ENCODE data around the gene CUX1. TPM values are rescaled to one million over a fixed set of nuclear protein-coding genes. Genes with fewer than 3 reads are reported as not detected.
A peak's percentile ranks its signal among the peaks of the same experiment; 100 is the strongest.
"Not testable (repeated sequence)": the region's sequence is repeated elsewhere in the genome, so short reads cannot be mapped to it uniquely, and the experiment has no call there.

CUX1 gene
- total RNA-seq, 1 experiment from 2014 or later: 92.4 TPM

GRCh38 chr7:102320181-102320580 is 502.8 kb downstream of the CUX1 start:
- DNase-seq: no peak
- Histone ChIP-seq H3K36me3 (ENCODE audit: insufficient read depth, low read length) (peaks cover 36% of the 10 kb centered on the region), H3K27ac (ENCODE audit: low read length) (no peak overlapping the region), H3K9me3 (ENCODE audit: low read length) (no peaks in the 10 kb centered on the region), H3K4me3 (ENCODE audit: low read length) (no peak overlapping the region), H4K20me1 (ENCODE audit: insufficient read depth, low read depth, low read length) (peaks cover 19% of the 10 kb centered on the region; the same call in 1 of the 2 replicates), H3K9me2 (replicated peaks; ENCODE audit: insufficient read depth, low read length) (no peaks in the 10 kb centered on the region), H3K27me3 (ENCODE audit: low read length) (no peaks in the 10 kb centered on the region), H2AFZ (ENCODE audit: low read length) (no peak overlapping the region), H3K4me1 (ENCODE audit: low read length) (peaks cover 10% of the 10 kb centered on the region), H3K79me2 (ENCODE audit: low read length) (no peaks in the 10 kb centered on the region), H3K4me2 (ENCODE audit: low read depth, low read length, poor library complexity, severe bottlenecking) (no peak overlapping the region), H3K9ac (ENCODE audit: low read length) (no peak overlapping the region)

GRCh38 chr7:102320601-102321350 is 503.4 kb downstream of the CUX1 start:
- Histone ChIP-seq H3K9me3 (ENCODE audit: low read length) (no peaks in the 10 kb centered on the region), H2AFZ (ENCODE audit: low read length) (no peak overlapping the region), H3K4me3 (ENCODE audit: low read length) (no peak overlapping the region), H3K79me2 (ENCODE audit: low read length) (no peaks in the 10 kb centered on the region), H3K27me3 (ENCODE audit: low read length) (no peaks in the 10 kb centered on the region), H4K20me1 (ENCODE audit: insufficient read depth, low read depth, low read length) (peaks cover 19% of the 10 kb centered on the region; the same call in 1 of the 2 replicates), H3K4me1 (ENCODE audit: low read length) (peaks cover 11% of the 10 kb centered on the region), H3K9ac (ENCODE audit: low read length) (no peak overlapping the region), H3K36me3 (ENCODE audit: insufficient read depth, low read length) (peaks cover 35% of the 10 kb centered on the region), H3K4me2 (ENCODE audit: low read depth, low read length, poor library complexity, severe bottlenecking) (no peak overlapping the region), H3K27ac (ENCODE audit: low read length) (no peak overlapping the region), H3K9me2 (replicated peaks; ENCODE audit: insufficient read depth, low read length) (no peaks in the 10 kb centered on the region)
- DNase-seq: peak; percentile 39

GRCh38 chr7:102321351-102322201 is 504.1 kb downstream of the CUX1 start:
- Histone ChIP-seq H3K4me3 (ENCODE audit: low read length) (no peak overlapping the region), H3K4me1 (ENCODE audit: low read length) (peaks cover 19% of the 10 kb centered on the region), H3K9me2 (replicated peaks; ENCODE audit: insufficient read depth, low read length) (no peaks in the 10 kb centered on the region), H3K27ac (ENCODE audit: low read length) (no peak overlapping the region), H3K79me2 (ENCODE audit: low read length) (no peaks in the 10 kb centered on the region), H2AFZ (ENCODE audit: low read length) (no peak overlapping the region), H3K4me2 (ENCODE audit: low read depth, low read length, poor library complexity, severe bottlenecking) (no peak overlapping the region), H3K9ac (ENCODE audit: low read length) (no peak overlapping the region), H3K9me3 (ENCODE audit: low read length) (no peaks in the 10 kb centered on the region), H3K27me3 (ENCODE audit: low read length) (no peaks in the 10 kb centered on the region), H3K36me3 (ENCODE audit: insufficient read depth, low read length) (peaks cover 34% of the 10 kb centered on the region), H4K20me1 (ENCODE audit: insufficient read depth, low read depth, low read length) (peaks cover 19% of the 10 kb centered on the region; the same call in 1 of the 2 replicates)
- peak; percentile 41 for DNase-seq

- Histone ChIP-seq H2AFZ (ENCODE audit: low read length) (no peak overlapping the region), H3K27me3 (ENCODE audit: low read length) (no peaks in the 10 kb centered on the region), H3K36me3 (ENCODE audit: insufficient read depth, low read length) (peaks cover 31% of the 10 kb centered on the region)
Measured at GRCh38 chr7:102322202-102322715, 504.8 kb downstream of the CUX1 start.

GRCh38 chr7:102323914-102324195 is 506.4 kb downstream of the CUX1 start:
- H3K79me2 ChIP-seq (ENCODE audit: low read length): no peaks in the 10 kb centered on the region
- H3K4me1 ChIP-seq (ENCODE audit: low read length): peaks cover 22% of the 10 kb centered on the region
- H3K9ac ChIP-seq (ENCODE audit: low read length): no peak overlapping the region
- no peak overlapping the region for H3K4me3 ChIP-seq (ENCODE audit: low read length)
- H3K9me3 ChIP-seq (ENCODE audit: low read length): no peaks in the 10 kb centered on the region
- H3K27ac ChIP-seq (ENCODE audit: low read length): no peak overlapping the region
- no peak overlapping the region for H2AFZ ChIP-seq (ENCODE audit: low read length)
- H3K4me2 ChIP-seq (ENCODE audit: low read depth, low read length, poor library complexity, severe bottlenecking): no peak overlapping the region
- DNase-seq: peak; percentile 39
- H3K27me3 ChIP-seq (ENCODE audit: low read length): no peaks in the 10 kb centered on the region
- peaks cover 11% of the 10 kb centered on the region; the same call in 1 of the 2 replicates for H4K20me1 ChIP-seq (ENCODE audit: insufficient read depth, low read depth, low read length)
- H3K36me3 ChIP-seq (ENCODE audit: insufficient read depth, low read length): peaks cover 20% of the 10 kb centered on the region
- no peaks in the 10 kb centered on the region for H3K9me2 ChIP-seq (replicated peaks; ENCODE audit: insufficient read depth, low read length)

More at GRCh38 chr7:102322202-102322715, 504.8 kb downstream of the CUX1 start:
- Histone ChIP-seq H3K9ac (ENCODE audit: low read length) (no peak overlapping the region), H3K27ac (ENCODE audit: low read length) (peak overlapping the region; percentile 43), H3K9me2 (replicated peaks; ENCODE audit: insufficient read depth, low read length) (no peaks in the 10 kb centered on the region), H3K79me2 (ENCODE audit: low read length) (no peaks in the 10 kb centered on the region), H3K4me3 (ENCODE audit: low read length) (no peak overlapping the region), H3K4me2 (ENCODE audit: low read depth, low read length, poor library complexity, severe bottlenecking) (no peak overlapping the region), H3K9me3 (ENCODE audit: low read length) (no peaks in the 10 kb centered on the region), H4K20me1 (ENCODE audit: insufficient read depth, low read depth, low read length) (peaks cover 15% of the 10 kb centered on the region; the same call in 1 of the 2 replicates), H3K4me1 (ENCODE audit: low read length) (peaks cover 21% of the 10 kb centered on the region)
- peak; percentile 41 for DNase-seq

- not testable (repeated sequence) for H3K79me2 ChIP-seq (ENCODE audit: low read length); H3K4me3 ChIP-seq (ENCODE audit: low read length); H3K9ac ChIP-seq (ENCODE audit: low read length); H3K27me3 ChIP-seq (ENCODE audit: low read length); H3K4me2 ChIP-seq (ENCODE audit: low read depth, low read length, poor library complexity, severe bottlenecking); H3K27ac ChIP-seq (ENCODE audit: low read length); H3K36me3 ChIP-seq (ENCODE audit: insufficient read depth, low read length); H2AFZ ChIP-seq (ENCODE audit: low read length); H3K9me3 ChIP-seq (ENCODE audit: low read length); H4K20me1 ChIP-seq (ENCODE audit: insufficient read depth, low read depth, low read length); H3K9me2 ChIP-seq (replicated peaks; ENCODE audit: insufficient read depth, low read length)
- peaks cover 22% of the 10 kb centered on the region for H3K4me1 ChIP-seq (ENCODE audit: low read length)
- DNase-seq: peak; percentile 34
Measured at GRCh38 chr7:102325106-102325505, 507.7 kb downstream of the CUX1 start.

- H3K79me2 ChIP-seq (ENCODE audit: low read length): no peaks in the 10 kb centered on the region
- H2AFZ ChIP-seq (ENCODE audit: low read length): no peak overlapping the region
- peak overlapping the region; percentile 64 for H3K27ac ChIP-seq (ENCODE audit: low read length)
- H3K9me3 ChIP-seq (ENCODE audit: low read length): no peaks in the 10 kb centered on the region
- H3K27me3 ChIP-seq (ENCODE audit: low read length): no peaks in the 10 kb centered on the region
- no peaks in the 10 kb centered on the region for H4K20me1 ChIP-seq (ENCODE audit: insufficient read depth, low read depth, low read length)
- no peaks in the 10 kb centered on the region for H3K36me3 ChIP-seq (ENCODE audit: insufficient read depth, low read length)
- peaks cover 29% of the 10 kb centered on the region for H3K4me1 ChIP-seq (ENCODE audit: low read length)
- no peak overlapping the region for H3K4me3 ChIP-seq (ENCODE audit: low read length)
- peak overlapping the region; percentile 10 for H3K4me2 ChIP-seq (ENCODE audit: low read depth, low read length, poor library complexity, severe bottlenecking)
- H3K9me2 ChIP-seq (replicated peaks; ENCODE audit: insufficient read depth, low read length): no peaks in the 10 kb centered on the region
- peak; percentile 65 for DNase-seq
- no peak overlapping the region for H3K9ac ChIP-seq (ENCODE audit: low read length)
Measured at GRCh38 chr7:102326157-102326889, 508.9 kb downstream of the CUX1 start.

- not testable (repeated sequence) for DNase-seq; H3K27ac ChIP-seq (ENCODE audit: low read length); H3K27me3 ChIP-seq (ENCODE audit: low read length); H4K20me1 ChIP-seq (ENCODE audit: insufficient read depth, low read depth, low read length); H3K9ac ChIP-seq (ENCODE audit: low read length); H2AFZ ChIP-seq (ENCODE audit: low read length); H3K4me3 ChIP-seq (ENCODE audit: low read length); H3K9me3 ChIP-seq (ENCODE audit: low read length); H3K36me3 ChIP-seq (ENCODE audit: insufficient read depth, low read length); H3K9me2 ChIP-seq (replicated peaks; ENCODE audit: insufficient read depth, low read length); H3K79me2 ChIP-seq (ENCODE audit: low read length)
- peaks cover 38% of the 10 kb centered on the region for H3K4me1 ChIP-seq (ENCODE audit: low read length)
- peak overlapping the region; percentile 29 for H3K4me2 ChIP-seq (ENCODE audit: low read depth, low read length, poor library complexity, severe bottlenecking)
Measured at GRCh38 chr7:102327183-102327582, 509.8 kb downstream of the CUX1 start.

Measured in Karpas-422 (cell line).